ENCODE measurements around the gene FCRL5.

The FCRL5 gene

GRCh38 chr1:157584503-157584902 is 32.2 kb upstream of the FCRL5 start:
- H3K4me3 ChIP-seq (ENCODE audit: low read length): no peak overlapping the region
- no peak for DNase-seq (ENCODE audit: low read depth)
- TF ChIP-seq CTCF (conservative IDR thresholded peaks at IDR 0.05; ENCODE audit: low read length): no peak

- no peak overlapping the region for H3K4me3 ChIP-seq (ENCODE audit: low read length)
- DNase-seq (ENCODE audit: low read depth): no peak
- no peak for TF ChIP-seq CTCF (conservative IDR thresholded peaks at IDR 0.05; ENCODE audit: low read length)
Observed at GRCh38 chr1:157580828-157581210, 28.5 kb upstream of the FCRL5 start.

GRCh38 chr1:157580179-157580827 is 28.0 kb upstream of the FCRL5 start:
- TF ChIP-seq CTCF (conservative IDR thresholded peaks at IDR 0.05; ENCODE audit: low read length): peak; percentile 76
- peak; percentile 53 for DNase-seq (ENCODE audit: low read depth)

GRCh38 chr1:157577420-157577819 is 25.1 kb upstream of the FCRL5 start:
- TF ChIP-seq CTCF (conservative IDR thresholded peaks at IDR 0.05; ENCODE audit: low read length): no peak
- H3K4me3 ChIP-seq (ENCODE audit: low read length): no peak overlapping the region
- DNase-seq (ENCODE audit: low read depth): no peak

More at GRCh38 chr1:157580179-157580827, 28.0 kb upstream of the FCRL5 start:
- H3K4me3 ChIP-seq (ENCODE audit: low read length): no peak overlapping the region

GRCh38 chr1:157575744-157576143 is 23.4 kb upstream of the FCRL5 start:
- H3K4me3 ChIP-seq (ENCODE audit: low read length): no peak overlapping the region
- no peak for TF ChIP-seq CTCF (conservative IDR thresholded peaks at IDR 0.05; ENCODE audit: low read length)
- no peak for DNase-seq (ENCODE audit: low read depth)

GRCh38 chr1:157574836-157575235 is 22.5 kb upstream of the FCRL5 start:
- TF ChIP-seq CTCF (conservative IDR thresholded peaks at IDR 0.05; ENCODE audit: low read length): no peak
- H3K4me3 ChIP-seq (ENCODE audit: low read length): no peak overlapping the region
- no peak for DNase-seq (ENCODE audit: low read depth)

- H3K4me3 ChIP-seq (ENCODE audit: low read length): no peak overlapping the region
- no peak for DNase-seq (ENCODE audit: low read depth)
- no peak for TF ChIP-seq CTCF (conservative IDR thresholded peaks at IDR 0.05; ENCODE audit: low read length)
Observed at GRCh38 chr1:157566484-157567300, 14.4 kb upstream of the FCRL5 start.
